ENCODE results near the gene DRAP1.

DNA sequence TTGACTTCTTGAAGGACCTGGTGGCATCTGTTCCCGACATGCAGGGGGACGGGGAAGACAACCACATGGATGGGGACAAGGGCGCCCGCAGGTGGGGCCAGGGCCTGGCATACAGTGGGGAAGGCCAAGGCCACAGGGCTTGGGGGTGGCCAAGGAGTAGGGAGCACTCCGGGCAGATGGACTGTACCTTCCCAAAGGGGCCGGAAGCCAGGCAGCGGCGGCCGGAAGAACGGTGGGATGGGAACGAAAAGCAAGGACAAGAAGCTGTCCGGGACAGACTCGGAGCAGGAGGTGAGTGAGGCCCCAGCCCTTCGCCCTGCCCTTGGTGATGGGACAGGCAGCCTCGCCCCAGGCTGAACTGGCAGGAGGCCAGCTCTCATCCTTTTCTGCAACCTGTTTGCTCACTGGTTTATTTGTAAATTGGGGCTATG is 1.2 kb downstream of the DRAP1 start:
- TF ChIP-seq, protein P1, sequence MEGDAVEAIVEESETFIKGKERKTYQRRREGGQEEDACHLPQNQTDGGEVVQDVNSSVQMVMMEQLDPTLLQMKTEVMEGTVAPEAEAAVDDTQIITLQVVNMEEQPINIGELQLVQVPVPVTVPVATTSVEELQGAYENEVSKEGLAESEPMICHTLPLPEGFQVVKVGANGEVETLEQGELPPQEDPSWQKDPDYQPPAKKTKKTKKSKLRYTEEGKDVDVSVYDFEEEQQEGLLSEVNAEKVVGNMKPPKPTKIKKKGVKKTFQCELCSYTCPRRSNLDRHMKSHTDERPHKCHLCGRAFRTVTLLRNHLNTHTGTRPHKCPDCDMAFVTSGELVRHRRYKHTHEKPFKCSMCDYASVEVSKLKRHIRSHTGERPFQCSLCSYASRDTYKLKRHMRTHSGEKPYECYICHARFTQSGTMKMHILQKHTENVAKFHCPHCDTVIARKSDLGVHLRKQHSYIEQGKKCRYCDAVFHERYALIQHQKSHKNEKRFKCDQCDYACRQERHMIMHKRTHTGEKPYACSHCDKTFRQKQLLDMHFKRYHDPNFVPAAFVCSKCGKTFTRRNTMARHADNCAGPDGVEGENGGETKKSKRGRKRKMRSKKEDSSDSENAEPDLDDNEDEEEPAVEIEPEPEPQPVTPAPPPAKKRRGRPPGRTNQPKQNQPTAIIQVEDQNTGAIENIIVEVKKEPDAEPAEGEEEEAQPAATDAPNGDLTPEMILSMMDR (IDR thresholded peaks at IDR 0.05), result no peak
- TF ChIP-seq EP300 (IDR thresholded peaks at IDR 0.05), result no peak
